NB4 (cell line): ENCODE data around the gene GDNF.

Experiments used
- DNase-seq: peaks from one replicate; pipeline ENCODE4 v3.0.0; 2010; ENCODE audit warnings: low read depth
- H3K4me3 ChIP-seq: one replicate; pipeline ENCODE4 v1.5.1; 2011; ENCODE audit warnings: mild to moderate bottlenecking, low read depth, low read length, moderate library complexity
- MYC ChIP-seq: IDR thresholded peaks from 2 replicates; pipeline ENCODE4 v1.6.1; 2011; ENCODE audit warnings: low read depth, low read length
- POLR2A ChIP-seq: IDR thresholded peaks from 2 replicates; pipeline ENCODE4 v1.6.1; 2011; ENCODE audit warnings: mild to moderate bottlenecking; ENCODE audit not compliant: insufficient read length; ENCODE audit errors: extremely low read depth
- TF ChIP-seq, protein P1 (sequence below): IDR thresholded peaks from one replicate; pipeline ENCODE4 v1.5.1; 2012; ENCODE audit warnings: low read depth, low read length
- TF ChIP-seq, protein P2 (sequence below): IDR thresholded peaks from 2 replicates; pipeline ENCODE4 v1.6.1; 2011; ENCODE audit warnings: low read depth, low read length

Gene GDNF

DNA sequence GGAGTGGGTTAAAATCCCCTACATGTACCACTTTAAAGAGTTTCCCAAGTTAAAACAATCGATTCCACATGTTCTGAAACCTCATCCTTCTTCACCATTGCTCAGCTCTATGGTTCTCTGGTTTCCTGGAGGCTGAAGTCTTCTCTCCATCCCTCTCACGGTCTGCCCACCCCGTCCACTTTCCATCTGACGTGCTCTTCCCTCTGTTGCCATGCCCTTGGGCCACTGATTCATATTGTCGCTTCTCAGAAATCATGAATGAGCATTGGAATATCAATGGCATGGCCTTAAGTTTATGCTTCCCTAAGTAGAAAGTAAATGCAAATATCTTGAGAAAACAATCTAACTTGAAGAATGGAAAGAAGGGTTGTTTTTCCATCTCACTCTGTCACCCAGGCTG is 30.9 kb downstream of the GDNF start:
- H3K4me3 ChIP-seq, result no peak overlapping the region
- DNase-seq, result no peak
- no peak for TF ChIP-seq POLR2A
- TF ChIP-seq, protein P1, sequence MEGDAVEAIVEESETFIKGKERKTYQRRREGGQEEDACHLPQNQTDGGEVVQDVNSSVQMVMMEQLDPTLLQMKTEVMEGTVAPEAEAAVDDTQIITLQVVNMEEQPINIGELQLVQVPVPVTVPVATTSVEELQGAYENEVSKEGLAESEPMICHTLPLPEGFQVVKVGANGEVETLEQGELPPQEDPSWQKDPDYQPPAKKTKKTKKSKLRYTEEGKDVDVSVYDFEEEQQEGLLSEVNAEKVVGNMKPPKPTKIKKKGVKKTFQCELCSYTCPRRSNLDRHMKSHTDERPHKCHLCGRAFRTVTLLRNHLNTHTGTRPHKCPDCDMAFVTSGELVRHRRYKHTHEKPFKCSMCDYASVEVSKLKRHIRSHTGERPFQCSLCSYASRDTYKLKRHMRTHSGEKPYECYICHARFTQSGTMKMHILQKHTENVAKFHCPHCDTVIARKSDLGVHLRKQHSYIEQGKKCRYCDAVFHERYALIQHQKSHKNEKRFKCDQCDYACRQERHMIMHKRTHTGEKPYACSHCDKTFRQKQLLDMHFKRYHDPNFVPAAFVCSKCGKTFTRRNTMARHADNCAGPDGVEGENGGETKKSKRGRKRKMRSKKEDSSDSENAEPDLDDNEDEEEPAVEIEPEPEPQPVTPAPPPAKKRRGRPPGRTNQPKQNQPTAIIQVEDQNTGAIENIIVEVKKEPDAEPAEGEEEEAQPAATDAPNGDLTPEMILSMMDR, result no peak
- TF ChIP-seq, protein P2, sequence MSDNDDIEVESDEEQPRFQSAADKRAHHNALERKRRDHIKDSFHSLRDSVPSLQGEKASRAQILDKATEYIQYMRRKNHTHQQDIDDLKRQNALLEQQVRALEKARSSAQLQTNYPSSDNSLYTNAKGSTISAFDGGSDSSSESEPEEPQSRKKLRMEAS, result no peak
- no peak for TF ChIP-seq MYC

DNA sequence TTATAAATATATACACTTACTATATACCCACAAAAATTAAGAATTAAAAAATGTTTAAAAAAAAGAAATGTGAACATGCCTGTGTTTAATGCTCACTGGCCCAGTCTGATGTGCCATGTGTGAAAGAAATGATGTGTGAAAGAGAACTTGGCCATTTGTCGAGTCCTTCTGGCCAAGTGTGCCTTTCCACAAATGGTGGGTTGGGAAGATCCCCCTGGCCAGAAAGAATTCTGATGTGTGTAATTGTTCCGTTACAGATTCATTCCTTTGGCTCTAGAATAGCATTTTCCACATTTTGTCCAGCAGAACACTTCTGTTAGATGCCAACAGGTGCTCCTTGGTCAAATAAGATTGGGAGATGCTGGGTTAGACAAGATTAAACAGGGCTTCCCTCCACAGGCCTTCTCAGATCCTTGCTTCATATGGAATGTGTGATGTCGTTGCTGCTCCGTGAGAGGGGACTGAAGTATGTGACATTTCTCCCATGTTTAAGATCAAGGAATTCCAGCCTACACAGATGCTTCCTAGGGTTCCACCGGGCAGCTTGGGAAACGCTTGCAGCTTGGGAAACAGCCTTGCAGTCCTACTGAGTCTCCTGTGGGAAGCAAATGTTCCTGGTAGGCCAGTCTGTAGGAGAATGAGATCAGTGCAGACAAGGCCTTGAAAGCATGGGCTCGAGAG is 32.1 kb downstream of the GDNF start:
- TF ChIP-seq, protein P1, result no peak
- no peak for TF ChIP-seq MYC
- TF ChIP-seq POLR2A, result no peak
- TF ChIP-seq, protein P2, result no peak

DNA sequence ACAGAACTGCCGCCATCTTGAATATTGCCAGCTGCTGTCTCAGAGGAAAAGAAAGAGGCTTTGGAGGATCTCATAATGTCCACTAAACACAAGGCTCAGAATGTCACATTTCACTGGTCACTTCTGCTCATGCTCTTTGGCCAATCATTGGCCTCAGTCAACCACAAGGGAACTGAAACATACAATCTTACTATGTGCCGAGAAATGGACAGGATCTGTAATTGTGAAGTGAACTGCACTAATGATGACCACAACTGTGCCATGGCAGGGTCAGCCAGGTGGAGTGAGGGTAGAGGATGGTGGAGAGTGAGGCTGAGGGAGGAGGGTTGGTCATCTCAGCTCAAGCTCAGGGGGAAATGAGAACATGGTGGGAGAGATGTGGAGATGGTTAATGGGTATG is 32.8 kb downstream of the GDNF start:
- H3K4me3 ChIP-seq, result no peak overlapping the region
- no peak for DNase-seq
- TF ChIP-seq, protein P2, result no peak
- TF ChIP-seq, protein P1, result no peak
- TF ChIP-seq POLR2A (no peak), MYC (no peak)

More for the DNA sequence above, 32.1 kb downstream of the GDNF start:
- DNase-seq, result no peak
- H3K4me3 ChIP-seq, result no peak overlapping the region

DNA sequence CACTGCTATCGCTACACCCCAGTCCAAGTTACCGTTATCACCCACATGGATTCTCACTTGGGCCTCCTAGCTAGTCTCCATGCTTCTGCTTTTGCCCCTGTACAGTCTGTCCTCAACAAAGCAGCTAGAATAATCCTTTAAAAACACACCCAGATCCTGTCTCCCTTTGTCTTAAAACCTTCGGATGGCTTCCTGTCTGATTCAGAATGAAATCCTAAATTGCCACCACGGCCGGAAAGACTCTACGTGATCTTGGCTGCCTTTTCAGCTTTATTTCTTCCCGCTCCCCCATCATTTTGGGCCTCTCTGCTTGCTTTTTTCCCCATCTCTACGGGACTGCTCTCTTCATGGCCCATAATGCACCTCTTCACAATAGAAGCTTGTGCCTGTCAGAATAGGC is 33.4 kb downstream of the GDNF start:
- no peak for DNase-seq
- no peak for TF ChIP-seq POLR2A
- TF ChIP-seq MYC, result no peak
- TF ChIP-seq, protein P2, result no peak
- TF ChIP-seq, protein P1, result no peak
- no peak overlapping the region for H3K4me3 ChIP-seq

DNA sequence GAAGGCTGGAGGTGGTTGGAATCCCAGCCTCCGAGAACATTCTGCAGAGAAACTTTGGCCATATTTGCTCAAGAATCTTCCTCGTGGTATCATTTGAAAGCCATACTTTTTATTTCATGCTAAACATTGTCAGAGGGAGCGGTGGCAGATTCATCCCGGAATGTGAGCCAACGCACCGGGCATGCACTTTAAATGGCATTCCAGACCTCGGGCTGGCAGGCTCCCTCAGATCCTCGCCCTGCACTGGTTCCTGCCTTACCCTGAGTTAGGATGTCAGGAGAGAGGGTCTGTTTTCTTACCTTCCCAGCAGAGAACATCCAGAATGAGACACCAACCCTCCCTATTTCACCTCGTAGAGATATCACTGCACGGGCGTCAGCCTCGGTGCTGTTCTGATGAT is 33.8 kb downstream of the GDNF start:
- no peak for DNase-seq
- TF ChIP-seq, protein P1, result no peak
- TF ChIP-seq, protein P2, result no peak
- TF ChIP-seq MYC (no peak), POLR2A (no peak)
- no peak overlapping the region for H3K4me3 ChIP-seq

DNA sequence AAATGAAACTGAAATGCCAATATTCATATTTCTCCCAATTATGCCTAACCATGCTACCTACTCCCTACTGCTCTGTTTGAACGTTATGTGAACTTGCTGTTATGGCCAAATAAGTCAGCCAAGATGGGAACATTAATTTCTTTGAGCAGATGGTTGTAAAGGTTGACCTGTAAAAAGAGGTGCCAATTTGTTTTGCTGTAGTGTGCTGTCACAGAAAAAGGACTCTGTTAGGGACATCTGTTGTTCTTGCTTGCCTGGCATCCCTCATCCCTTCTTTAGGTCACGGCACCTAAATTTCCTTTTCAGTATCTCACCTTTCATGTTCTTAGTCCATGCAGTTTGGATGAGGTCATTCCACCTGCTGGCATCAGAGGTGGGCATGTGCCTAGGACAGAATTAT is 35.4 kb downstream of the GDNF start:
- H3K4me3 ChIP-seq, result no peak overlapping the region
- no peak for DNase-seq
- TF ChIP-seq, protein P2, result no peak
- TF ChIP-seq, protein P1, result no peak
- no peak for TF ChIP-seq MYC
- no peak for TF ChIP-seq POLR2A
